SU-DHL-6 (cell line): ENCODE data around the gene PLCL1.

Experiments used
- H2AFZ ChIP-seq: fragments of 200-600 bp; sonication (generic); 2 replicates; pipeline ENCODE4 v1.6.1; 2014; ENCODE audit warnings: low read depth, mild to moderate bottlenecking, moderate library complexity, mixed read lengths, antibody characterized with exemption, low read length; ENCODE audit not compliant: severe bottlenecking
- H3F3A ChIP-seq: fragments of 200-600 bp; shearing (Covaris generic); 2 replicates; pipeline ENCODE4 v1.6.0; 2016; ENCODE audit warnings: antibody characterized with exemption, mild to moderate bottlenecking; ENCODE audit not compliant: insufficient read depth
- H3K27ac ChIP-seq: fragments of 200-600 bp; sonication (generic); 2 replicates; pipeline ENCODE4 v1.5.1; 2016; ENCODE audit warnings: low read depth, mild to moderate bottlenecking, low read length, moderate library complexity, mixed read lengths
- H3K27me3 ChIP-seq: fragments of 200-600 bp; sonication (generic), shearing (Covaris generic); 2 replicates; pipeline ENCODE4 v1.6.0; 2014; ENCODE audit warnings: mild to moderate bottlenecking, low read length
- H3K36me3 ChIP-seq: fragments of 200-600 bp; sonication (generic); 2 replicates; pipeline ENCODE4 v1.6.1; 2014; ENCODE audit warnings: mild to moderate bottlenecking, low read length, mixed read lengths
- H3K4me2 ChIP-seq: fragments of 300-600, 200-600 bp; shearing (Covaris generic), sonication (generic); 2 replicates; pipeline ENCODE4 v1.6.0; 2014; ENCODE audit warnings: low read length, low read depth, mild to moderate bottlenecking; ENCODE audit not compliant: poor library complexity, severe bottlenecking
- H3K4me3 ChIP-seq: fragments of 200-600 bp; sonication (generic); 2 replicates; pipeline ENCODE4 v1.5.1; 2014; ENCODE audit warnings: antibody characterized with exemption, low read length, mild to moderate bottlenecking, mixed read lengths; ENCODE audit not compliant: insufficient read depth, poor library complexity, severe bottlenecking
- H3K79me2 ChIP-seq: fragments of 200-600 bp; sonication (generic); 2 replicates; pipeline ENCODE4 v1.6.1; 2014; ENCODE audit warnings: mild to moderate bottlenecking, low read length, moderate library complexity; ENCODE audit not compliant: insufficient read depth
- H3K9ac ChIP-seq: fragments of 200-600 bp; sonication (generic); 2 replicates; pipeline ENCODE4 v1.7.0; 2014; ENCODE audit warnings: mild to moderate bottlenecking, low read length
- H3K9me2 ChIP-seq: fragments of 200-600 bp; sonication (generic); replicated peaks from 2 replicates; pipeline ENCODE4 v1.6.1; 2014; ENCODE audit warnings: low read length; ENCODE audit not compliant: insufficient read depth
- H3K9me3 ChIP-seq: fragments of 200-600 bp; sonication (generic); 2 replicates; pipeline ENCODE4 v1.6.1; 2014; ENCODE audit warnings: low read length, mixed read lengths; ENCODE audit not compliant: insufficient read depth
- H4K20me1 ChIP-seq: fragments of 200-600 bp; sonication (generic); 2 replicates; pipeline ENCODE4 v1.6.1; 2014; ENCODE audit warnings: low read depth, mild to moderate bottlenecking, antibody characterized with exemption, low read length, moderate library complexity, mixed read lengths
- CTCF ChIP-seq: fragments of 200-600 bp; sonication (generic); IDR thresholded peaks from one replicate; pipeline ENCODE4 v1.5.1; 2017; ENCODE audit warnings: antibody characterized with exemption, mild to moderate bottlenecking, low read length, moderate library complexity; ENCODE audit not compliant: insufficient read depth, poor library complexity, severe bottlenecking
- EZH2phosphoT487 ChIP-seq: fragments of 200-600 bp; sonication (generic), shearing (Covaris generic); conservative IDR thresholded peaks from 2 replicates; pipeline ENCODE4 v1.6.1; 2018; ENCODE audit warnings: mild to moderate bottlenecking, antibody characterized with exemption, low read length, moderate library complexity, mixed read lengths

The PLCL1 gene

GRCh38 chr2:197996583-197996982 is 192.2 kb downstream of the PLCL1 start:
- no peaks in the 10 kb centered on the region for H3F3A ChIP-seq
- no peaks in the 10 kb centered on the region for H3K9me3 ChIP-seq
- no peak overlapping the region for H2AFZ ChIP-seq
- no peaks in the 10 kb centered on the region for H4K20me1 ChIP-seq
- no peak for TF ChIP-seq EZH2phosphoT487
- TF ChIP-seq CTCF: no peak
- H3K79me2 ChIP-seq: no peaks in the 10 kb centered on the region
- H3K9me2 ChIP-seq: no peaks in the 10 kb centered on the region
- H3K9ac ChIP-seq: no peak overlapping the region
- no peak overlapping the region for H3K27ac ChIP-seq
- H3K4me2 ChIP-seq: no peak overlapping the region
- no peaks in the 10 kb centered on the region for H3K36me3 ChIP-seq
- no peaks in the 10 kb centered on the region for H3K27me3 ChIP-seq
- H3K4me3 ChIP-seq: no peak overlapping the region

DNA sequence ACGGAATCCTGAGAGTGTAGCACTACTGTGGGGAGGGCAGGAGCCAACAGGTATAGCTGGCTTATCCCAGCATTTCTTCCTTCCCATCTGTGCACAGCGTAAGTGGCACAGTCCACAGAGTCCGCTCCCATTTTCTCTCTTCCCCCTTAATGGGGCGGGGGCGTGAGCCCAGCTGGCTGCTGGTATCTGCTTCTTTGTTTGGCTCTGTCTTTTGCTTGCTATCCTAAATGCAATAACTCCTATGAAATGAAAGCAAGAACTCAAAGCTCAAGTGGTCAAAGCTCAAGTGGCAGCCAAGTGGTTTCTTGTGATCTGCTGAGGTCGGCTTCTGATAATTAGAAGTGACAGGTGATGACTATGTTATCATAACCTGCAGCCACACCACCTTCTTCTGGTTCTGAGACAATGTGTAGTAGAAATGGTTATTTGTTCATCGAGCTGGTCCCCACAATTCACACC is 192.7 kb downstream of the PLCL1 start:
- Histone ChIP-seq H3K27ac (no peak overlapping the region), H3K27me3 (no peaks in the 10 kb centered on the region), H3K9me2 (no peaks in the 10 kb centered on the region), H3F3A (no peaks in the 10 kb centered on the region), H3K4me3 (no peak overlapping the region), H3K36me3 (no peaks in the 10 kb centered on the region), H3K4me2 (no peak overlapping the region), H3K9ac (no peak overlapping the region), H4K20me1 (no peaks in the 10 kb centered on the region), H3K79me2 (no peaks in the 10 kb centered on the region), H3K9me3 (no peaks in the 10 kb centered on the region), H2AFZ (no peak overlapping the region)
- no peak for TF ChIP-seq CTCF
- no peak for TF ChIP-seq EZH2phosphoT487

GRCh38 chr2:197998702-197999101 is 194.3 kb downstream of the PLCL1 start:
- H3F3A ChIP-seq: no peaks in the 10 kb centered on the region
- no peak overlapping the region for H3K4me3 ChIP-seq
- H3K9me3 ChIP-seq: no peaks in the 10 kb centered on the region
- H3K79me2 ChIP-seq: no peaks in the 10 kb centered on the region
- no peak for TF ChIP-seq CTCF
- TF ChIP-seq EZH2phosphoT487: no peak
- H4K20me1 ChIP-seq: no peaks in the 10 kb centered on the region
- H2AFZ ChIP-seq: no peak overlapping the region
- H3K27me3 ChIP-seq: no peaks in the 10 kb centered on the region
- no peak overlapping the region for H3K9ac ChIP-seq
- H3K4me2 ChIP-seq: no peak overlapping the region
- no peak overlapping the region for H3K27ac ChIP-seq
- no peaks in the 10 kb centered on the region for H3K36me3 ChIP-seq
- H3K9me2 ChIP-seq: no peaks in the 10 kb centered on the region

- H3K4me2 ChIP-seq: no peak overlapping the region
- no peak overlapping the region for H3K27ac ChIP-seq
- H3K36me3 ChIP-seq: no peaks in the 10 kb centered on the region
- TF ChIP-seq CTCF (no peak), EZH2phosphoT487 (no peak)
- H4K20me1 ChIP-seq: no peaks in the 10 kb centered on the region
- no peak overlapping the region for H2AFZ ChIP-seq
- H3K9me2 ChIP-seq: no peaks in the 10 kb centered on the region
- no peaks in the 10 kb centered on the region for H3F3A ChIP-seq
- H3K4me3 ChIP-seq: no peak overlapping the region
- H3K79me2 ChIP-seq: no peaks in the 10 kb centered on the region
- no peaks in the 10 kb centered on the region for H3K27me3 ChIP-seq
- H3K9me3 ChIP-seq: no peaks in the 10 kb centered on the region
- H3K9ac ChIP-seq: no peak overlapping the region
Observed at GRCh38 chr2:198000417-198000816, 196.0 kb downstream of the PLCL1 start.
